Measurements from ENCODE around the gene MAP4K3. TPM values are rescaled to one million over a fixed set of nuclear protein-coding genes. Genes with fewer than 3 reads are reported as not detected.

The MAP4K3 gene
- total and polyA plus RNA-seq, 9 donors = 20.6 to 96.4 (median 53.0) TPM

- no peak for TF ChIP-seq EP300 (IDR thresholded peaks at IDR 0.05)
- TF ChIP-seq CTCF (IDR thresholded peaks at IDR 0.05) = no peak
- no peak for TF ChIP-seq POLR2A (IDR thresholded peaks at IDR 0.05)
- Histone ChIP-seq H3K9me3 (no peaks in the 10 kb centered on the region), H3K4me3 (no peak overlapping the region), H3K27ac (no peak overlapping the region), H3K36me3 (no peaks in the 10 kb centered on the region), H3K4me1 (ENCODE audit: insufficient read depth) (no peaks in the 10 kb centered on the region), H3K27me3 (no peaks in the 10 kb centered on the region)
- WGBS, 3 donors = 77 to 89% (median 85%) methylated on average over 1 of the region's 1 CpG
- no peak for DNase-seq
- intact Hi-C loops (cut with DNase I) = no loop called here
Measured at GRCh38 chr2:39283561-39283960, 153.5 kb downstream of the MAP4K3 start.

- TF ChIP-seq EP300 (IDR thresholded peaks at IDR 0.05) (no peak), CTCF (IDR thresholded peaks at IDR 0.05) (no peak), POLR2A (IDR thresholded peaks at IDR 0.05) (no peak)
- intact Hi-C loops (cut with DNase I) = no loop called here
- no peak for DNase-seq
- H3K27me3 ChIP-seq = no peaks in the 10 kb centered on the region
- 95% methylated on average over 3 of the region's 3 CpGs for WGBS, 3 donors
- H3K4me1 ChIP-seq (ENCODE audit: insufficient read depth) = no peaks in the 10 kb centered on the region
- H3K9me3 ChIP-seq = no peaks in the 10 kb centered on the region
- H3K4me3 ChIP-seq = no peak overlapping the region
- no peak overlapping the region for H3K27ac ChIP-seq
- no peaks in the 10 kb centered on the region for H3K36me3 ChIP-seq
Measured at GRCh38 chr2:39281391-39281790, 155.7 kb downstream of the MAP4K3 start.

- no peaks in the 10 kb centered on the region for H3K4me1 ChIP-seq (ENCODE audit: insufficient read depth)
- intact Hi-C loops (cut with DNase I) = no loop called here
- no peak for DNase-seq
- H3K27ac ChIP-seq = no peak overlapping the region
- no peaks in the 10 kb centered on the region for H3K9me3 ChIP-seq
- WGBS, 3 donors = 70 to 78% (median 72%) methylated on average over 1 of the region's 1 CpG
- H3K36me3 ChIP-seq = no peaks in the 10 kb centered on the region
- no peak overlapping the region for H3K4me3 ChIP-seq
- H3K27me3 ChIP-seq = no peaks in the 10 kb centered on the region
- no peak for TF ChIP-seq POLR2A (IDR thresholded peaks at IDR 0.05)
- TF ChIP-seq EP300 (IDR thresholded peaks at IDR 0.05) = no peak
- no peak for TF ChIP-seq CTCF (IDR thresholded peaks at IDR 0.05)
Measured at GRCh38 chr2:39275016-39275415, 162.1 kb downstream of the MAP4K3 start.

GRCh38 chr2:39269941-39270340 is 167.1 kb downstream of the MAP4K3 start:
- 80 to 86% (median 83%) methylated on average over 3 of the region's 3 CpGs for WGBS, 3 donors
- Histone ChIP-seq H3K9me3 (no peaks in the 10 kb centered on the region), H3K27me3 (no peaks in the 10 kb centered on the region), H3K4me3 (no peak overlapping the region), H3K27ac (no peak overlapping the region), H3K36me3 (no peaks in the 10 kb centered on the region), H3K4me1 (ENCODE audit: insufficient read depth) (no peaks in the 10 kb centered on the region)
- no peak for TF ChIP-seq EP300 (IDR thresholded peaks at IDR 0.05)
- TF ChIP-seq CTCF (IDR thresholded peaks at IDR 0.05) = no peak
- TF ChIP-seq POLR2A (IDR thresholded peaks at IDR 0.05) = no peak
- DNase-seq = no peak
- intact Hi-C loops (cut with DNase I) = no loop called here
